Measurements from ENCODE around the gene WWOX. TPM values are rescaled to one million over a fixed set of nuclear protein-coding genes. Genes with fewer than 3 reads are reported as not detected.

Gene WWOX
- total RNA-seq, 1 donor from 2014 or later: 28.2 TPM

DNA sequence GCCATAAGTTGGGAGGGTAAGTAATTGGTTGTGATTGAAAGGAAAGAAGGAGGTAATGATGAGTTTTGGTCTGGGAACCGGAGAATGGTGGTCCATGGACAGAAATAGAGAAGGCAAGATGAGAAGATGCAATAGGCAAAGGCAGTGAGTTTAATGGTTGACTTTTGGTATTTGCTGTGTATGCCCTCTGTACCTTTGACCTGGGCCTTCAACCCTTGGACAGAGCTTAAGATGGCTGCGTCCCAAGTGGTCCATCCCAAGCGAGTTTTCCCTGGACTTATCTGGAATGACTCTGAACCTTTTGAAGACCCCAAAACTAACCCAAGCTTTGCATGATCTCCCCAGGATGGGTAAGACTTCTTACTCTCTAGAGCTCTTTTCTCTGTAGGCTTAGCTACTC is 836.6 kb downstream of the WWOX start:
- no peak overlapping the region for H3K4me3 Mint-ChIP-seq (ENCODE audit: unreplicated experiment)
- no peaks in the 10 kb centered on the region for H3K27me3 Mint-ChIP-seq (ENCODE audit: unreplicated experiment)

DNA sequence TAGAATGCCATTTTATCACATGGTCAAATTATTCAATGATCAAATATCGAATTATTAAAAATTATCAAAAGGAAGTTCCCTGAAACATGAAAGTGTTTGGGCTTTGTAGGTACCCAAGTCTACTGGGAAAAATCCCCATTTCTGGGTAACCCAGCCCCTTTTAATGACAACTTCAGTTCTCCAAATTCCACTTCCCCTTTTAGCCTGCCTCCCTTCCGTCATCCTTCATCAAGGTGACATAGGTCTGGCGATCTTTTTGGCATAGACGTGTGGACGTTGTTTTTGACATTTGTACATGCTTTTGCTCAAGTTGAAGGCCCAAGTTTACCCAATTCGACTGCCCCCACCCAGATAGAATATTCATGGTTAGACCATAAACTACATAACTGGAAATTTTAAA is 840.1 kb downstream of the WWOX start:
- TF ChIP-seq, protein P1, sequence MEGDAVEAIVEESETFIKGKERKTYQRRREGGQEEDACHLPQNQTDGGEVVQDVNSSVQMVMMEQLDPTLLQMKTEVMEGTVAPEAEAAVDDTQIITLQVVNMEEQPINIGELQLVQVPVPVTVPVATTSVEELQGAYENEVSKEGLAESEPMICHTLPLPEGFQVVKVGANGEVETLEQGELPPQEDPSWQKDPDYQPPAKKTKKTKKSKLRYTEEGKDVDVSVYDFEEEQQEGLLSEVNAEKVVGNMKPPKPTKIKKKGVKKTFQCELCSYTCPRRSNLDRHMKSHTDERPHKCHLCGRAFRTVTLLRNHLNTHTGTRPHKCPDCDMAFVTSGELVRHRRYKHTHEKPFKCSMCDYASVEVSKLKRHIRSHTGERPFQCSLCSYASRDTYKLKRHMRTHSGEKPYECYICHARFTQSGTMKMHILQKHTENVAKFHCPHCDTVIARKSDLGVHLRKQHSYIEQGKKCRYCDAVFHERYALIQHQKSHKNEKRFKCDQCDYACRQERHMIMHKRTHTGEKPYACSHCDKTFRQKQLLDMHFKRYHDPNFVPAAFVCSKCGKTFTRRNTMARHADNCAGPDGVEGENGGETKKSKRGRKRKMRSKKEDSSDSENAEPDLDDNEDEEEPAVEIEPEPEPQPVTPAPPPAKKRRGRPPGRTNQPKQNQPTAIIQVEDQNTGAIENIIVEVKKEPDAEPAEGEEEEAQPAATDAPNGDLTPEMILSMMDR (IDR thresholded peaks at IDR 0.05): no peak
- Mint-ChIP-seq H3K27me3 (ENCODE audit: unreplicated experiment) (no peaks in the 10 kb centered on the region), H3K4me3 (ENCODE audit: unreplicated experiment) (no peak overlapping the region), H3K36me3 (ENCODE audit: unreplicated experiment) (no peaks in the 10 kb centered on the region), H3K4me1 (ENCODE audit: unreplicated experiment) (no peaks in the 10 kb centered on the region), H3K9me3 (ENCODE audit: unreplicated experiment) (peaks cover 5% of the 10 kb centered on the region), H3K27ac (ENCODE audit: unreplicated experiment) (no peak overlapping the region)
- no peak for DNase-seq (ENCODE audit: extremely low spot score, unreplicated experiment)

More for the DNA sequence above, 836.6 kb downstream of the WWOX start:
- TF ChIP-seq, protein P1 (IDR thresholded peaks at IDR 0.05): no peak
- DNase-seq (ENCODE audit: extremely low spot score, unreplicated experiment): no peak
- no peaks in the 10 kb centered on the region for H3K36me3 Mint-ChIP-seq (ENCODE audit: unreplicated experiment)
- no peak overlapping the region for H3K27ac Mint-ChIP-seq (ENCODE audit: unreplicated experiment)
- no peaks in the 10 kb centered on the region for H3K4me1 Mint-ChIP-seq (ENCODE audit: unreplicated experiment)
- H3K9me3 Mint-ChIP-seq (ENCODE audit: unreplicated experiment): peaks cover 3% of the 10 kb centered on the region

DNA sequence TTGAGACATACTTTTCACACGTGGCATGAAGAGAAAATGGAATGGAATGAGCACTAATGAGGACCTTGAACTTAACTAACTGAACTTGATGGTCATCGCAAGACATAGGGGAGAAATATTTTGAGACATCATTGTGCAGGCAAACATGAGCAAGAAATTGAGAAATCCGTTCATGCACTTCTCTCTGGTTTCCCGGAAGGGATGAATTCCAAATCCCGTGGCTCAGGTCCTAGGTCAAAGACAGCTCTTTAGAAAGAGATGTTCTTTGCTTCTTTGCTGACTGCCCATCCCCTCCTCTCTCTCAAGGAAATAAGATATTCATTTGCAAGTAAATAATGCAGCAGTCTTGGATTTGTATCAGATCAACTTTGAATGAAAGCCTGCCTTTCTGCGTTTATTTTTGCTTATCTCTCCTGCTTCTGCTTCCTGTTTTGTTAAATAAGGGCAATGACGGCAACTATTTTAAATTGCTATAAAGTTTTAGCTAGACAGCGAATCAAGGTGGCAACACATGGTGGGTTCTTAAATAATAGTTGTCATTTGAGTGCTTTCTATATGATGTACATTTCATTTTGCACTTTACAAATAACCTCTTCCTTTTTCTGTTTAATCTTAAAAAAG is 843.3 kb downstream of the WWOX start:
- Mint-ChIP-seq H3K27ac (ENCODE audit: unreplicated experiment) (no peak overlapping the region), H3K4me3 (ENCODE audit: unreplicated experiment) (no peak overlapping the region), H3K36me3 (ENCODE audit: unreplicated experiment) (no peaks in the 10 kb centered on the region), H3K4me1 (ENCODE audit: unreplicated experiment) (no peaks in the 10 kb centered on the region), H3K27me3 (ENCODE audit: unreplicated experiment) (peaks cover 1% of the 10 kb centered on the region), H3K9me3 (ENCODE audit: unreplicated experiment) (peaks cover 5% of the 10 kb centered on the region)
- DNase-seq (ENCODE audit: extremely low spot score, unreplicated experiment): no peak
- TF ChIP-seq, protein P1 (IDR thresholded peaks at IDR 0.05): no peak

DNA sequence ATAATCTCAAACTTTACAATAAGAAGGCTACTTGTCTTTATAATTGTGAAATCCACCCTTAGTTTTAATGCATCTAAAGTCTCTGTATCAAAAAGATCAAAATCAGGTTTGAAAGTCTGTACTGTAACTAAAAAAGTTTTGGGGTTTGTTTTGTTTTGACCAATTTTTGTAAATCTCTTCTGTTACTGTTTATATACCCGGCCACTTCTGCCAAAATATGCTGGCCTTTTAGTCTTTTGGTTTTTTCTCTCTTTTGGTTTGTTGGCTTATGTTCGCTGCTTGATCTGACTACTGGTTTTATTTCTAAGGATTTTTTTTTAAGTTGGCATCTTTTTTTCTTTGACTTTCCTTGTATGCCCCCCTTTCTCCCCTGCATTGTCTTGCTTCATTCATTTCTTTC is 845.9 kb downstream of the WWOX start:
- no peak overlapping the region for H3K27ac Mint-ChIP-seq (ENCODE audit: unreplicated experiment)

GRCh38 chr16:78946556-78946955 is 847.1 kb downstream of the WWOX start:
- peaks cover 7% of the 10 kb centered on the region for H3K9me3 Mint-ChIP-seq (ENCODE audit: unreplicated experiment)
- DNase-seq (ENCODE audit: extremely low spot score, unreplicated experiment): no peak
- TF ChIP-seq, protein P1 (IDR thresholded peaks at IDR 0.05): no peak
- no peaks in the 10 kb centered on the region for H3K36me3 Mint-ChIP-seq (ENCODE audit: unreplicated experiment)
- no peaks in the 10 kb centered on the region for H3K4me1 Mint-ChIP-seq (ENCODE audit: unreplicated experiment)
- peaks cover 2% of the 10 kb centered on the region for H3K27me3 Mint-ChIP-seq (ENCODE audit: unreplicated experiment)
- H3K4me3 Mint-ChIP-seq (ENCODE audit: unreplicated experiment): no peak overlapping the region
- no peak overlapping the region for H3K27ac Mint-ChIP-seq (ENCODE audit: unreplicated experiment)

More for the DNA sequence above, 845.9 kb downstream of the WWOX start:
- H3K27me3 Mint-ChIP-seq (ENCODE audit: unreplicated experiment): peaks cover 2% of the 10 kb centered on the region
- peaks cover 7% of the 10 kb centered on the region for H3K9me3 Mint-ChIP-seq (ENCODE audit: unreplicated experiment)
- TF ChIP-seq, protein P1 (IDR thresholded peaks at IDR 0.05): no peak
- no peaks in the 10 kb centered on the region for H3K4me1 Mint-ChIP-seq (ENCODE audit: unreplicated experiment)
- H3K36me3 Mint-ChIP-seq (ENCODE audit: unreplicated experiment): no peaks in the 10 kb centered on the region
- H3K4me3 Mint-ChIP-seq (ENCODE audit: unreplicated experiment): no peak overlapping the region
- DNase-seq (ENCODE audit: extremely low spot score, unreplicated experiment): no peak
